ENCODE data around the gene PCARE.
"Not testable (repeated sequence)": the region's sequence is repeated elsewhere in the genome, so short reads cannot be mapped to it uniquely, and the experiment has no call there.

Gene PCARE

DNA sequence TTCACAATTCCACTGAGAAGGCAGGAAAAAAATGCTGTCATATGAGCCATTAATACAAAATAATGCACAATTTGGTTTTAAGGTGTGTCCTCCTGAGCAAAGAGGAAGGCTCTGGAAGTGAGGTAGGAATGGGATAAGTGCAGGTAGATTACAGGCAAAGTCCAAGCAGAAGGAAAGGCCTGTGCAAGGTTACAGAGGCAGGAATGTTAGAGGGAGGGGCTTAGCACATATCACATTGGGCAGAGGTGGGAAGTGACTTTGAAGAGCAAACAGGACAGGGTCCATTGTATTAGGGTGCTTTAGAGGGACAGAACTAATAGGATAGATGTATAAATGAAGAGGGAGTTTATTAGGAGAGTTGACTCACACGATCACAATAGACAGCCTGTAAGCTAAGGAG lies 26.2 kb upstream of the PCARE start:
- DNase-seq (ENCODE audit: low spot score), result no peak
- TF ChIP-seq, protein P1, sequence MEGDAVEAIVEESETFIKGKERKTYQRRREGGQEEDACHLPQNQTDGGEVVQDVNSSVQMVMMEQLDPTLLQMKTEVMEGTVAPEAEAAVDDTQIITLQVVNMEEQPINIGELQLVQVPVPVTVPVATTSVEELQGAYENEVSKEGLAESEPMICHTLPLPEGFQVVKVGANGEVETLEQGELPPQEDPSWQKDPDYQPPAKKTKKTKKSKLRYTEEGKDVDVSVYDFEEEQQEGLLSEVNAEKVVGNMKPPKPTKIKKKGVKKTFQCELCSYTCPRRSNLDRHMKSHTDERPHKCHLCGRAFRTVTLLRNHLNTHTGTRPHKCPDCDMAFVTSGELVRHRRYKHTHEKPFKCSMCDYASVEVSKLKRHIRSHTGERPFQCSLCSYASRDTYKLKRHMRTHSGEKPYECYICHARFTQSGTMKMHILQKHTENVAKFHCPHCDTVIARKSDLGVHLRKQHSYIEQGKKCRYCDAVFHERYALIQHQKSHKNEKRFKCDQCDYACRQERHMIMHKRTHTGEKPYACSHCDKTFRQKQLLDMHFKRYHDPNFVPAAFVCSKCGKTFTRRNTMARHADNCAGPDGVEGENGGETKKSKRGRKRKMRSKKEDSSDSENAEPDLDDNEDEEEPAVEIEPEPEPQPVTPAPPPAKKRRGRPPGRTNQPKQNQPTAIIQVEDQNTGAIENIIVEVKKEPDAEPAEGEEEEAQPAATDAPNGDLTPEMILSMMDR (conservative IDR thresholded peaks at IDR 0.05; ENCODE audit: low read depth), result no peak
- ChIA-PET CTCF (no interaction called here), POLR2A (ENCODE audit: low non-redundant PET) (no interaction called here)
- H3K27ac ChIP-seq, result no peak overlapping the region

GRCh38 chr2:29097569-29097968 lies 23.2 kb upstream of the PCARE start:
- TF ChIP-seq, protein P1 (conservative IDR thresholded peaks at IDR 0.05; ENCODE audit: low read depth), result no peak
- ChIA-PET POLR2A (ENCODE audit: low non-redundant PET) (no interaction called here), CTCF (no interaction called here)
- no peak for DNase-seq (ENCODE audit: low spot score)
- H3K27ac ChIP-seq, result no peak overlapping the region

GRCh38 chr2:29096969-29097368 lies 22.6 kb upstream of the PCARE start:
- POLR2A ChIA-PET (ENCODE audit: low non-redundant PET), result no interaction called here
- H3K27ac ChIP-seq, result no peak overlapping the region
- CTCF ChIA-PET, result no interaction called here
- TF ChIP-seq, protein P1 (conservative IDR thresholded peaks at IDR 0.05; ENCODE audit: low read depth), result no peak
- no peak for DNase-seq (ENCODE audit: low spot score)

DNA sequence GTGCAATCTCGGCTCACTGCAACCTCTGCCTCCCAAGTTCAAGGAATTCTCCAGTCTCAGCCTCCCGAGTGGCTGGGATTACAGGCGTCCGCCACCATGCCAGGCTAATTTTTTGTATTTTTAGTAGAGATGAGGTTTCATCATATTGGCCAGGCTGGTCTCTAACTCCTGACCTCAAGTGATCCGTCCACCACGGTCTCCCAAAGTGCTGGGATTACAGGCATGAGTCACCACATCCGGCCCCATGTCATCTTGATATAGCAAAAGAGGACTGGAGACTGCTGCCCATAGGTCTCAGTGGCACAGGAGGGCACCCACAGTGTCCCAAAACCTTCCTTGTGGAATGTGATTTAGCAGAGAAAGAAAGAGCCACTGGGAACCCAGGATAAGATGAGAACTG lies 16.0 kb upstream of the PCARE start:
- POLR2A ChIA-PET (ENCODE audit: low non-redundant PET); H3K27ac ChIP-seq; CTCF ChIA-PET; DNase-seq (ENCODE audit: low spot score): not testable (repeated sequence)

DNA sequence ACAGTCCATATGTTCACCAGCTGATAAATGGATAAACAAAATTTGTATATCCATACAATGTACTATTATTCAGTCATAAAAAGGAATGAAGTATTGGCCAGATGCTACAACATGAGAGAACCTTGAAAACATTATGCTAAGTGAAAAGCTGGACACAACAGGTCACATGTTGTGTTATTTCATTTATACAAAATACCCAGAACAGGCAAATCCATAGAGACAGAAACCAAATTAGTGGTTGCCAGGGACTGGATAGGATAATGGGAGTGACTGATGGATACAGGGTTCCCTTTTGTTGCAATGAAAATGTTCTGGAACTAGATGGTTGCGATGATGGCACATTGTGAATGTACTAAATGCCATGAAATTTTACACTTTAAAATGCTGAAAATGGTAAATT lies 10.2 kb upstream of the PCARE start:
- POLR2A ChIA-PET (ENCODE audit: low non-redundant PET), result no interaction called here
- CTCF ChIA-PET, result no interaction called here
- no peak for DNase-seq (ENCODE audit: low spot score)
- no peak overlapping the region for H3K27ac ChIP-seq
- TF ChIP-seq, protein P1 (conservative IDR thresholded peaks at IDR 0.05; ENCODE audit: low read depth), result no peak

DNA sequence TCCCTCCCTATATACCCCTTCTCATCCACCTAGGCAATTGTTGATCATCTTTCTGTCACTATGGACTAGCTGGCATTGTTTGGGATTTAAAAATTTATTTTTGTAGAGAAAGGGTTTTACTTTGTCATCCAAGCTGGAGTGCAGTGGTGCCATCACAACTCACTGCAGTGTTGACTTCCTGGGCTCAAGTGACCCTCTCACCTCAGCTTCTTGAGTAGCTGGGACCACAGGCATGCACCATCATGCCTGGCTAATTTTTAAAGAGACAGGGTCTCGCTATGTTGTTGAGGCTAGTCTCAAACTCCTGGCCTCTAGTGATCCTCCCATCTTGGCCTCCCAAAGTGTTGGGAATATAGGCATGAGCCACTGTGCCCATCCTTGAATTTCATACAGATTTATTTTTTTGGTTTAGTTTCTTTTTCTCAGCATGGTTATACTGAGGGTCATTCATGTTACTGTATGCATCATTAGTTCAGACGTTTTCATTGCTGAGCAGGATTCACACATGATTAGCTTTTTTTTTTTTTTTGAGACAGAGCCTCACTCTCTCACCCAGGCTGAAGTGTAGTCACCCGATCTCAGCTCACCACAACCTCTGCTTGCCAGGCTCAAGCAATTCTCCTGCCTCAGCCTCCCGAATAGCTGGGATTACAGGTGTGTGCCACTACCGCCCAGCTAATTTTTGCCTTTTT lies 8.6 kb upstream of the PCARE start:
- TF ChIP-seq, protein P1 (conservative IDR thresholded peaks at IDR 0.05; ENCODE audit: low read depth), result no peak
- H3K27ac ChIP-seq, result no peak overlapping the region
- POLR2A ChIA-PET (ENCODE audit: low non-redundant PET), result interaction anchor here (0.6 kb wide), 1 partner anchor 36 kb away, joined by 4 read pairs; no protein-coding TSS in a partner anchor
- DNase-seq (ENCODE audit: low spot score), result no peak
- CTCF ChIA-PET, result no interaction called here

- TF ChIP-seq, protein P1 (conservative IDR thresholded peaks at IDR 0.05; ENCODE audit: low read depth), result no peak
- no peak overlapping the region for H3K27ac ChIP-seq
- DNase-seq (ENCODE audit: low spot score), result no peak
- ChIA-PET CTCF (no interaction called here), POLR2A (ENCODE audit: low non-redundant PET) (no interaction called here)
These were observed 6.8 kb upstream of the PCARE start for GRCh38 chr2:29080886-29081743.
